ENCODE results near the gene UST.

DNA sequence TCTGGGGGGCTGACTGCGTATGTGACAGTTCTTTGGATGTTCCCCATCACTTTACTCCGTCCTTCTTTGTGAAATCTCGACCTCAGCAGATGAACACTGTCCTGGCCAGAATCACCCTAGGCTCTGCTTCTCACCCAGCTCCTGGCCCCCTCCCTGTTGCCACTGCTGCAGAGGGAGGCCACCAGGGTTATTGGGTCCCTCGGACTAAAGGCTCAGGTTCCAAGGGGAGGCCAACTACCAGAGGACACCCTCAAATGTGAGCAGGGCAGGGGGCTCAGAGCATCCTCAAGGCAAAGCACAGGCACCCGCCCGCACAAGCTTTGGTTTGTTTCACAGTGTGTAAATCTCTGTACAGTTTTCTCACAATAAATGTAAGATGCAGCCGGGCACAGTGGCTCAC, 269.9 kb downstream of the UST start:
- TF ChIP-seq, protein P1, sequence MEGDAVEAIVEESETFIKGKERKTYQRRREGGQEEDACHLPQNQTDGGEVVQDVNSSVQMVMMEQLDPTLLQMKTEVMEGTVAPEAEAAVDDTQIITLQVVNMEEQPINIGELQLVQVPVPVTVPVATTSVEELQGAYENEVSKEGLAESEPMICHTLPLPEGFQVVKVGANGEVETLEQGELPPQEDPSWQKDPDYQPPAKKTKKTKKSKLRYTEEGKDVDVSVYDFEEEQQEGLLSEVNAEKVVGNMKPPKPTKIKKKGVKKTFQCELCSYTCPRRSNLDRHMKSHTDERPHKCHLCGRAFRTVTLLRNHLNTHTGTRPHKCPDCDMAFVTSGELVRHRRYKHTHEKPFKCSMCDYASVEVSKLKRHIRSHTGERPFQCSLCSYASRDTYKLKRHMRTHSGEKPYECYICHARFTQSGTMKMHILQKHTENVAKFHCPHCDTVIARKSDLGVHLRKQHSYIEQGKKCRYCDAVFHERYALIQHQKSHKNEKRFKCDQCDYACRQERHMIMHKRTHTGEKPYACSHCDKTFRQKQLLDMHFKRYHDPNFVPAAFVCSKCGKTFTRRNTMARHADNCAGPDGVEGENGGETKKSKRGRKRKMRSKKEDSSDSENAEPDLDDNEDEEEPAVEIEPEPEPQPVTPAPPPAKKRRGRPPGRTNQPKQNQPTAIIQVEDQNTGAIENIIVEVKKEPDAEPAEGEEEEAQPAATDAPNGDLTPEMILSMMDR (IDR thresholded peaks at IDR 0.05): no peak
- TF ChIP-seq POLR2A (IDR thresholded peaks at IDR 0.05): no peak
